GM21447 (cell line): ENCODE results near the gene GLOD5.
"Not testable (repeated sequence)": the region's sequence is repeated elsewhere in the genome, so short reads cannot be mapped to it uniquely, and the experiment has no call there.

Experiments
- ATAC-seq: cut with Tn5 transposase; IDR thresholded peaks from one replicate; pipeline ENCODE4 v1.9.1; 2021; ENCODE audit not compliant: unreplicated experiment

Gene GLOD5

DNA sequence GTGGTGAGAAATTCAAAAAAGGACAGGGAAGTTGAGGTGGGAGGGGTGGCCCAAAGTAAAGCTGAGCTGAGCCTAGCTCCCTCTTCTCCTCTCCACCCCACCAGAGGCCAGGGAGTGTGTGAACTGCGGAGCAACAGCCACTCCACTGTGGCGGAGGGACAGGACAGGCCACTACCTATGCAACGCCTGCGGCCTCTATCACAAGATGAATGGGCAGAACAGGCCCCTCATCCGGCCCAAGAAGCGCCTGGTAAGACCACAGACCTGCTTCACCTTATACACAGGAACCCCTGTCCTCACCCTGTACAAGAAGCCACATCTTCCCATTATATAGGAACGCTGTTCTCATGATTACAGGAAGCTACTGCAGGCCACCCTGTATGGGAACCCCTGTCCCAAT lies 30.7 kb downstream of the GLOD5 start:
- ATAC-seq, result no peak

DNA sequence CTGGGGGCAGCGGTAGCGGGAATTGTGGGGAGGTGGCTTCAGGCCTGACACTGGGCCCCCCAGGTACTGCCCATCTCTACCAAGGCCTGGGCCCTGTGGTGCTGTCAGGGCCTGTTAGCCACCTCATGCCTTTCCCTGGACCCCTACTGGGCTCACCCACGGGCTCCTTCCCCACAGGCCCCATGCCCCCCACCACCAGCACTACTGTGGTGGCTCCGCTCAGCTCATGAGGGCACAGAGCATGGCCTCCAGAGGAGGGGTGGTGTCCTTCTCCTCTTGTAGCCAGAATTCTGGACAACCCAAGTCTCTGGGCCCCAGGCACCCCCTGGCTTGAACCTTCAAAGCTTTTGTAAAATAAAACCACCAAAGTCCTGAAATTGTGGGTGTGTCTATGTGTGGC lies 32.4 kb downstream of the GLOD5 start:
- no peak for ATAC-seq

- ATAC-seq, result no peak
These were observed 32.9 kb downstream of the GLOD5 start for GRCh38 chrX:48794340-48794910.

DNA sequence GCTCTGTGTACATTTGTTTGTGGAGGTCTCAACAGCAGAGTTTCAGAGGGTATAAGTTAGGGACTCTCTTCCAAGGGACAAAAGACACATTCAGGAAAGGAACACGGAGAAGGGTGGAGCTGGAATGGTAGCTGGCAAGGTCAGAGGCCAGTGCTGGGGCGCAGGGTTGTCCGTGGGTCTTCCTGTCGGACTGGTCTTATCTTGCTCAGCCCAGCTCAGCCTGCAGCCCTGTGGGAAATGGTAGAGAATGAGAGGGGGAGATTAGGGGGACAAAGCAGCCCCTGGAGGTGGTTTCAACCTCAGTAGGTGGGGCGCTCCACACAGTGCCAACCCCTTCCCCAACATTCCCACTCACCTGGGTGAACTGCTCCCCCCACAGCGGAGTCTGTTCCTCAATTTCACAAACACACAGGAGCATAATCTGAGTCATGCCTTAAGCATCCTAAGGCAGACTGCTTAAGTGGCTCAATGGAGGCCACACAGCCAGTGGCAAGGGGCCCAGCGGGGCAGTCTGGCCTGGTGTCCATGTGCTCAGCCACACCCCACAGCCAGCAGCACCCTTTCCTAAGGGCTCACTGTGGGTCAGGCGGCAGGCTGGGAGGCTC lies 33.5 kb downstream of the GLOD5 start:
- no peak for ATAC-seq

GRCh38 chrX:48798318-48798717 lies 36.8 kb downstream of the GLOD5 start:
- ATAC-seq, result no peak

DNA sequence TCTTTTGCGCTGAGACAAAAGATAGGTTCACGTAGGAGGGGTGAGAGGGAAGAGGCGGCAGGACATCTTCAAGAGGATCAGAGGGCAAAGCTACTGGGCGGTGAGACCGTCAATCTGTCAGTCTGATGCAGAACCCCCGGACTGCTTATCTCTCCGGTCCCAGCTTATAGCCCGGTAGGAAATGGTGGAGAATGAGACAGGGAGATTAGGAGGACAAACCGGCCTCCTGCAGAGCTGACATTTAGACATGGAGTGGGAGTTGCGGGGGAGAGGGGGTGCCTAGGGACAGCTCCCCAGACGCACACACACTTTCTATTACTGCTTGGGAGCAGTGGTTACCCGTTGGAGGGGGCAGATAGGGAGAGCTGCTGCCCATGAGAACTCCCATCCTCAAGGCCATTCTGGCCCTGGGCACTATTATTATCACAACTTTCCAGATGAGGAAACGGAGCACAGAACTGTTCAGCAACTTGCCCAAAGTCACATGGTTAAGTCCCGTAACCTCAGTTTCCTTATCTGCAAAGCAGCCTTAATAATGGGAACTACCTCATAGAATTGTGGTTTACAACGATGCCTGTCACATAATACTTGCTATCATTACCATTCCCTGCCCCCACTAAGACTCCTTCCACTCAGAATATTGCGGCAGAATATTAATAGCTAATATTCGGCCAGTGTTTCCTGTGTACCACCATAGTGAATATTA lies 39.2 kb downstream of the GLOD5 start:
- no peak for ATAC-seq

GRCh38 chrX:48801280-48802088 lies 39.9 kb downstream of the GLOD5 start, which contains the start of gene HDAC6:
TSS of gene HDAC6 (plus strand) at chrX:48802067. CDS start at chrX:48802693, 626 bp downstream.
- peak; percentile 91 for ATAC-seq

DNA sequence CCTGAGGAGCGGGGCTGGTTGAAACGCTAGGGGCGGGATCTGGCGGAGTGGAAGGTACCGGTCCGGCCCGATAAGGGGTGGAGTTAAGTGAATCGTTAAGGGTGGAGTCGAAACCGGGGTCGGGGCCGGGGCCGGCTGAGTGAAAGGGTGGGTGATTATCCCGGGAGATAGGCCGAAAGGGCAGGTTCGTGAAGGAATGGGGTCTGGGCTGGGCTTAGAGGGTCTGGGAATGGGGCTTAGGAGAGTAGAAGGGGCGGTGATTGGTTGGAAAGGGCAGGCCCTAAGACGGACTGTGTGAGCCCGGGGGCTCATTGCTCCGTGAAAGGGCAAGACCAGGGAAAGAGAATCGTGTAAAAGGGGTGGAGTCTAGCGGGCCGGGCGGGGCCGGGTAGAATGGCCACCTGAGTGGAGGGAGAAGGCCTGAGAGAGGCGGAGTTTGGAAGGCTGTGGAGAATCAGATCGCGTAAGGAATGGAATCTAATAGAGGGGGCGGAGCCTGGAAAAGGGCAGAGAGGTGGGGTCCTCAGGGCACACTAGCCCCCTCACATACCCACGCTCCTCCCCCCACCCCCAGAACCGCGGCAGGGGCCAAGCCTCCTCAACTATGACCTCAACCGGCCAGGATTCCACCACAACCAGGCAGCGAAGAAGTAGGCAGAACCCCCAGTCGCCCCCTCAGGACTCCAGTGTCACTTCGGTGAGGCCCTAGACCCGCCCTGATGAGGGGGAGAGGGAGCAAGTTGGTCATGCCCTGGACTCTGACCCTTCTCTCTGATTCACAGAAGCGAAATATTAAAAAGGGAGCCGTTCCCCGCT lies 40.8 kb downstream of the GLOD5 start:
- ATAC-seq, result peak; percentile 44

DNA sequence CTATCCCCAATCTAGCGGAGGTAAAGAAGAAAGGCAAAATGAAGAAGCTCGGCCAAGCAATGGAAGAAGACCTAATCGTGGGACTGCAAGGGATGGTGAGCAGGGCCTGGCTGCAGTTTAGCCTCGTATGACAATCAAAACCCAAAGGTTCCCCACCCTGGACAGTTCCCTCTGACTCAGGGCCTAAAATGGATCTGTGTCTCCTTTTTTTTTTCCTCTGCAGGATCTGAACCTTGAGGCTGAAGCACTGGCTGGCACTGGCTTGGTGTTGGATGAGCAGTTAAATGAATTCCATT lies 41.3 kb downstream of the GLOD5 start:
- ATAC-seq, result no peak

GRCh38 chrX:48806081-48806480 lies 44.5 kb downstream of the GLOD5 start:
- ATAC-seq, result no peak

DNA sequence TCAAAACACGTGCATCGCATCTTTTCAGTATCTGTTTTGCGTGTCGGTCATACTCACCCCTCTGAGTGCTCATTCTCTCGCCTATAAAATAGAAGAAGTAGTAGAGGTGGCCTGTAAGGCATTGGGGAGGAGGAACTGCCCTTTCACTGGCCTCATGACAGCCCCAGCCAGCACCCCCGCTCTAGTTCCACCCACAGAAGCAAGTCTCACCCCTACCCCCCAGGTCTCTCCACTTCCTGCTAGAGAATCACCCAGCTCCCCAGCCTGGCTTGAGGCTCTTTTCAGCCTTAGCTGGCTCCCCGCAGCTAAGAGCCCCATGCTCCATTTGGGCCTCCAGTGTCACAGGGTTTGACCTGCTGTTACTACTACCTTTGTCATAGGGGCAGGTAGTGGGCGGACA lies 52.1 kb downstream of the GLOD5 start:
- no peak for ATAC-seq

- no peak for ATAC-seq
These were observed 53.2 kb downstream of the GLOD5 start for GRCh38 chrX:48814722-48815121.

DNA sequence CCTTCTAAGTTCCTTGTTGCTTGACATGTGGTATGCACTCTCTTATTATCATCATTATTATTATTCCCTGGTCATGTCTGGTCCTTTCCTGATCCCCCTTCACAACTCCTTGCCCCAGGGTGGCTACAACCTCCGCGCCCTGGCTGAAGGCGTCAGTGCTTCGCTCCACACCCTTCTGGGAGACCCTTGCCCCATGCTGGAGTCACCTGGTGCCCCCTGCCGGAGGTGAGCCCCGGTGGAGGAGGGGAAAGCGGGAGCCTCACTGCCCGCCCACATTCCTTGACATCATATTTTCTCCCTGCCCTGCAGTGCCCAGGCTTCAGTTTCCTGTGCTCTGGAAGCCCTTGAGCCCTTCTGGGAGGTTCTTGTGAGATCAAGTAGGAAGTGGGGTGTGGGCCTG lies 53.7 kb downstream of the GLOD5 start:
- no peak for ATAC-seq

DNA sequence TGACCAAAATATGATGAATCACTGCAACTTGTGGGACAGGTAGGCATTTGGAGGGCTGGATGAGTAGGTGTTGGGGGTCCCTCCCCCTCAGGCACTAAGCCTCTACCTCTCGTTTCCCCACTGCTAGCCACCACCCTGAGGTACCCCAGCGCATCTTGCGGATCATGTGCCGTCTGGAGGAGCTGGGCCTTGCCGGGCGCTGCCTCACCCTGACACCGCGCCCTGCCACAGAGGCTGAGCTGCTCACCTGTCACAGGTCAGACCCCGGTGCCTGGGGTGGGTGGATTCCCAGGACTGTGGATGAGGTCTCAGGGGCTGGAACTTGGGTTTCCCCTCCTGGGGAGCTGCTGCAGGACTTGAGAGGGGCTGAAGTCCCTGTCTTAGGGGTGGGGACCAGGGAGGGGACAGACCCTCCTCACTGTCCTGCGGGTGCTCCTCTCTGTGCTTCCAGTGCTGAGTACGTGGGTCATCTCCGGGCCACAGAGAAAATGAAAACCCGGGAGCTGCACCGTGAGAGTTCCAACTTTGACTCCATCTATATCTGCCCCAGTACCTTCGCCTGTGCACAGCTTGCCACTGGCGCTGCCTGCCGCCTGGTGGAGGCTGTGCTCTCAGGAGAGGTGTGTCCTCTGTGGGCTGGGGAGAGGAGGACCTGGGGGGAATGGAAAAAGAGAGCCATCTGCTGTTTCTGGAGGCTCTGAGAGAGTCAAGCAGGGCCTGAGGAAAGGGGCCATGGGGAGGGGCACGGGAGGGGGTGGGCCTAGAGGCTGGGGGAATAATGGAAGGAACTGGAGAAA lies 54.7 kb downstream of the GLOD5 start:
- ATAC-seq, result no peak

GRCh38 chrX:48818098-48818497 lies 56.6 kb downstream of the GLOD5 start:
- ATAC-seq, result no peak

- ATAC-seq, result no peak
These were observed 57.3 kb downstream of the GLOD5 start for GRCh38 chrX:48818866-48819265.

DNA sequence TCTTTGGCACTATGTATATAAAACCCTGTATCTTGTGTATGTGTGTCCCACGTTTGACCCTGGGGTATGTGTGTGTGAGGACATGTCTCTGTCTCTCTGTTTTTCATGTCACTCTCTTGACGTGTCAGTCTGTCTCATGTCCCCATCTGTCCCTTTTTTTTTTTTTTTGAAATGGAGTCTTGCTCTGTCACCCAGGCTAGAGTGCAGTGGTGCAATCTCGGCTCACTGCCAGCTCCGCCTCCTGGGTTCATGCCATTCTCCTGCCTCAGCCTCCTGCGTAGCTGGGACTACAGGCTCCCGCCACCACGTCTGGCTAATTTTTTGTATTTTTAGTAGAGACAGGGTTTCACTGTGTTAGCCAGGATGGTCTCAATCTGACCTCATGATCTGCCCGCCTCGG lies 57.8 kb downstream of the GLOD5 start:
- ATAC-seq, result not testable (repeated sequence)

- no peak for ATAC-seq
These were observed 61.5 kb downstream of the GLOD5 start for GRCh38 chrX:48823053-48823452.
